Right atrium auricular region (tissue), 2 donors: ENCODE measurements around the gene NALCN. TPM values are rescaled to one million over a fixed set of nuclear protein-coding genes. Genes with fewer than 3 reads are reported as not detected.

Experiments
- DNase-seq: peaks from one replicate; pipeline ENCODE4 v3.0.0-alpha.2; 2019; ENCODE audit warnings: low spot score
- H3K27ac ChIP-seq, 2 donors: fragments of 200-600 bp; sonication (generic); 1 replicate in 1 of 2; 2 replicates in 1 of 2; pipeline ENCODE4 v1.5.1; 2016 to 2019
- H3K27me3 ChIP-seq, 2 donors: fragments of 200-600 bp; sonication (generic); one replicate each; pipeline versions ENCODE4 v1.5.1 to v1.6.0; 2017 to 2019
- H3K36me3 ChIP-seq: fragments of 200-600 bp; sonication (generic); one replicate; pipeline ENCODE4 v1.5.1; 2016
- H3K4me1 ChIP-seq, 2 donors: fragments of 200-600 bp; sonication (generic); one replicate each; pipeline versions ENCODE4 v1.5.1 to v1.6.0; 2017 to 2019
- H3K4me3 ChIP-seq, 2 donors: fragments of 200-600 bp; sonication (generic); 1 replicate in 1 of 2; 2 replicates in 1 of 2; pipeline ENCODE4 v1.5.1; 2017 to 2019; ENCODE audit warnings: mild to moderate bottlenecking in 1 of 2, moderate library complexity in 1 of 2
- H3K9me3 ChIP-seq, 2 donors: fragments of 200-600 bp; sonication (generic); one replicate each; pipeline ENCODE4 v1.5.1; 2019
- total RNA-seq, 2 donors: library from RNA; depleted of rRNA; stranded (reverse); fragments of >200 nt; gene quantifications; one replicate each; pipeline ENCODE4 v1.1.0, GENCODE V29; 2016
- TF ChIP-seq, protein P1 (sequence below), 2 donors: fragments of 200-600 bp; sonication (generic); IDR thresholded peaks; one replicate each; pipeline ENCODE4 v1.5.1; 2019; ENCODE audit warnings: antibody characterized with exemption in 2 of 2

Gene NALCN
- total RNA-seq = 10 to 100 TPM in 1 of 2 donors, 1 to 10 TPM in 1; 6.2 to 21.1 TPM

DNA sequence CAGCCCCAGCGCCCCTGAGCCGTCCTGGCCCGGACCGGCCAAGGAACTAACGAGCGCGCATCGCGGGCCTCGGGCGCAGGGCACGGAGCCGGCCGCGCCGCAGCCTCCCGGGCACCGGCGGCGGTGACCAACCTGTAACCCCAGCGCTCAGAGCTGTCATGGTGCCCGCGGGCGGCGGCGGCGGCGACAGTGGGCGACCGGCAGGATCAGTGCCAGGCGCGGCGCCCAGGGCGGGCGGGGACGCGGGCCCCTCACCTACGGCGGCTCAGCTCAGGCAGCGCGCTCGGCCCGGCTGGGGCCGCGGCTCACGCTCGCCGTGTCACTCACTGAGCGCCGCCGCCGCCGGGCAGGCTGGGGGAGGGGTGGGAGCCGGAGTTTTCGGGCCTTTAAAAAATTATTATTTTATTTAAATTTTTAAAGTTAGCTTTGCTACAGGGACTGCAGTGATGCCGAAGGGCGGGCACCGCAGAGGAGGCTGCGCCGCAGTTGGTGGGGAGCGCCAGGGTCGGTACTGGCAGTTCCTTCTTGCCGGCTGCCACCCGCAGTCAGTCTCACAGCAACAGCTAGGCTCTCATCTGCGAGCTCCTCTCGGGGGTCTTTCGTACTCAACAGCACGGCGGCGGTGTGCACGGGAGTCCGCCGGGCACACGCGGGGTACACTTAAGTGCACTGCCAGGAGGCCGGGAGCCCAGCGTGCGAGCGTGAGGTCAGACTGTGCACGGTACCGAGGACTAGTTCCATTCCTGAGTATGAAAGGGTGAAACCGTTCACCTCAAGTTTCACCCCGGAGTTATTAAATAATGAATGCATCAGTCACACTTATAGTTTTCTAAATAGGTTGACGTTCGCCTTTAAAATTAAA, at the start of gene NALCN:
NALCN (minus strand) TSS at position 328 of the 862 bp plus-strand sequence. CDS start 17,382 bp downstream, outside the sequence.
- no peaks in the 10 kb centered on the region for H3K27me3 ChIP-seq
- TF ChIP-seq, protein P1, sequence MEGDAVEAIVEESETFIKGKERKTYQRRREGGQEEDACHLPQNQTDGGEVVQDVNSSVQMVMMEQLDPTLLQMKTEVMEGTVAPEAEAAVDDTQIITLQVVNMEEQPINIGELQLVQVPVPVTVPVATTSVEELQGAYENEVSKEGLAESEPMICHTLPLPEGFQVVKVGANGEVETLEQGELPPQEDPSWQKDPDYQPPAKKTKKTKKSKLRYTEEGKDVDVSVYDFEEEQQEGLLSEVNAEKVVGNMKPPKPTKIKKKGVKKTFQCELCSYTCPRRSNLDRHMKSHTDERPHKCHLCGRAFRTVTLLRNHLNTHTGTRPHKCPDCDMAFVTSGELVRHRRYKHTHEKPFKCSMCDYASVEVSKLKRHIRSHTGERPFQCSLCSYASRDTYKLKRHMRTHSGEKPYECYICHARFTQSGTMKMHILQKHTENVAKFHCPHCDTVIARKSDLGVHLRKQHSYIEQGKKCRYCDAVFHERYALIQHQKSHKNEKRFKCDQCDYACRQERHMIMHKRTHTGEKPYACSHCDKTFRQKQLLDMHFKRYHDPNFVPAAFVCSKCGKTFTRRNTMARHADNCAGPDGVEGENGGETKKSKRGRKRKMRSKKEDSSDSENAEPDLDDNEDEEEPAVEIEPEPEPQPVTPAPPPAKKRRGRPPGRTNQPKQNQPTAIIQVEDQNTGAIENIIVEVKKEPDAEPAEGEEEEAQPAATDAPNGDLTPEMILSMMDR (IDR thresholded peaks at IDR 0.05) = no peak

DNA sequence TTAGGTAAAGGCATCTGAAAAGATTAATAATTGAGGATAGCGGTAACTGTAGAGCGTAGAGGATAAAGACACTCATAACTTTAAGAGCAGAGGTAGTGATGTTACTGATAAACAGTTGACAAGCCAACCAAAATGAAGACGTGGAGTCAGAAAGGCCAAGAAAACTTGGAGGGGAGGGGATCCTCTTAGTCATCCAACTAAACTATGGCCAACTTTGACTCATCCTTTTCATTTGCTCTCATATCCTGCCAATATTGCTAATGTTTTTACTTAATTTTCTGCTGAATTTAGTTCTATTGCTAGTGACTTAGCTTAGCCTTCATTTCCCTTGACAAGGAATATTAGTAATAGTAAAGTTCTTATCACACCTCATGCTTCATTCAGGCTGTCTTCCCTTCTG, 49.6 kb upstream of the NALCN start:
- no peak overlapping the region for H3K27ac ChIP-seq
- H3K4me3 ChIP-seq = no peak overlapping the region
- DNase-seq = no peak
- TF ChIP-seq, protein P1 (IDR thresholded peaks at IDR 0.05) = no peak
- H3K4me1 ChIP-seq = no peaks in the 10 kb centered on the region
- no peaks in the 10 kb centered on the region for H3K9me3 ChIP-seq
- H3K36me3 ChIP-seq = no peaks in the 10 kb centered on the region
- H3K27me3 ChIP-seq = no peaks in the 10 kb centered on the region

More for the DNA sequence above, at the start of gene NALCN:
- peak within 1 kb of the TSS; percentile 83 to 95 for H3K27ac ChIP-seq
- H3K36me3 ChIP-seq = no peaks in the 10 kb centered on the region
- DNase-seq = no peak
- H3K4me1 ChIP-seq = peaks cover 0 to 7% of the 10 kb centered on the region in 2 donors
- peak within 1 kb of the TSS; percentile 67 to 68 for H3K4me3 ChIP-seq
- no peaks in the 10 kb centered on the region for H3K9me3 ChIP-seq

DNA sequence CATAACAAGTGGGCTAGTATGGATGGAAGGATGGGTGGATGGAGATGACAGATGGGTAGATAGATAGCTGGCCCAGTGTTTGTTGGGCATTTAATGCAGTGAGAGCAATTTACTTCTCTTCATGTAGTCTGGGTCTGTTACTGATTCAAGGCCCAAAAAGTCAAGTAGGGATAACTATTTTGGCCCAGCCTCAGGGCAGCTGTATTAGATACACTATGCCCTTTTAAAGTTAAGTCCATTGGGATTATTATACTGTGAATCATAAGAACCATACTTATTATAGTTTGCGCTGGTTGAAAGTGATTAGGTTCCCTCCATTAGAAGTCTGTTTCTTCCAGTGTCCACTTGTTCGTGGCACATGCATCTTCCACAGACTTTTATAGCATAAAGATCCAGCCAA, 40.9 kb upstream of the NALCN start:
- TF ChIP-seq, protein P1 (IDR thresholded peaks at IDR 0.05) = no peak
- Histone ChIP-seq H3K36me3 (no peaks in the 10 kb centered on the region), H3K4me1 (no peaks in the 10 kb centered on the region), H3K9me3 (no peaks in the 10 kb centered on the region), H3K4me3 (no peak overlapping the region), H3K27ac (no peak overlapping the region), H3K27me3 (no peaks in the 10 kb centered on the region)
- no peak for DNase-seq

DNA sequence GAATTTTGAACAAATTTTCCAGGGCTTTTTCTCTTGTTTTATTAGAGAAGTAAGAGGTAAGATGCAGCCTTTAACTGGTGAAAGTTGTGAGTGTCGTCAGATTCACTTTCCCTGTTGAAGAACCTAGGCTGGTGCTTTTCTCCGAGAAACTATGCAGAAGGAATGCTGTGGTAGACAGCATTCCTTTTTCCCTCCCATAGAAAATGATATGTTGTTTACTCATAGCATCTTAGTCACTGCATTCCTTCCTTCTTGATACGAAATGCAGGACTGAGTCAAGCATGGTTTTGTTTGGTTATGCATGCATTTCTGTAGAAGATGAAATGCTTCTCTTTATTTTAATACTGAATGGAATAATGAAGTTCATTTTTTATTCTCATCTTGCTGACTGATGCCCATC, 39.6 kb upstream of the NALCN start:
- H3K27ac ChIP-seq = no peak overlapping the region
- H3K9me3 ChIP-seq = no peaks in the 10 kb centered on the region
- no peaks in the 10 kb centered on the region for H3K36me3 ChIP-seq
- TF ChIP-seq, protein P1 (IDR thresholded peaks at IDR 0.05) = no peak
- DNase-seq = no peak
- H3K4me1 ChIP-seq = no peaks in the 10 kb centered on the region
- no peak overlapping the region for H3K4me3 ChIP-seq
- H3K27me3 ChIP-seq = no peaks in the 10 kb centered on the region

DNA sequence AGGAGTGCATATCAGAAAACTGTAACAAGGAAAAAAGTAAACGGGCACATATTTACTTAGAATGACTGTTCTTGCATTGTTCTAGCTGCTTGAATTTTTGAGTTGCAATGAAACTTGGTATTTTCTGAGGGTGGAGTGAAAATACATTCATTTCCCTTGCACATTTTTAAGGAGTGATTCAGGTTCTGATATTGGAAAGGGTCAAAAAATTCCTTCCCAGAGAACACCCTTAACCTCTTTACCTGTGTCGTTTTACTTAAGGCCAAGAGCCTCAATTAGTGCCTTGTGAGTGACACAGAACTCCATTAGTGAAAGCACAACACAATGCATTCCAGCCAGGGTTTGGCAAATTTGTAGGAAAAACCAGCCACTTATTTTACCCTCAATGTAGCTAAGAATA, 38.5 kb upstream of the NALCN start:
- TF ChIP-seq, protein P1 (IDR thresholded peaks at IDR 0.05) = no peak
- no peak overlapping the region for H3K4me3 ChIP-seq
- no peaks in the 10 kb centered on the region for H3K36me3 ChIP-seq
- no peaks in the 10 kb centered on the region for H3K27me3 ChIP-seq
- no peak for DNase-seq
- no peak overlapping the region for H3K27ac ChIP-seq
- H3K4me1 ChIP-seq = no peaks in the 10 kb centered on the region
- no peaks in the 10 kb centered on the region for H3K9me3 ChIP-seq
